K562 (cell line): ENCODE measurements around the gene SHH. TPM values are rescaled to one million over a fixed set of nuclear protein-coding genes. Genes with fewer than 3 reads are reported as not detected.

ENCODE experiments used
- ATAC-seq: fragments of 200-7000 bp; cut with Tn5 transposase; 3 replicates; pipeline ENCODE4 v1.9.1; 2020; ENCODE audit warnings: moderate library complexity
- BruUV-seq: library from RNA; stranded (reverse); fragments of 400-500 nt; replicated peaks from 2 replicates; lab custom pipeline; 2021; lab: Mats Ljungman, UMichigan
- CTCF ChIA-PET: fragments of 300-600 bp; formaldehyde crosslinking; extraction: SDS; loops from one replicate; lab custom pipeline; 2021; ENCODE audit warnings: low intra/inter-chr PET ratio; lab: Yijun Ruan, JAX
- POLR2A ChIA-PET: fragments of 300-600, 350-650 bp; sonication (Branson Sonifier 250); formaldehyde crosslinking; extraction: SDS; loops from one replicate; lab custom pipeline; 2021; ENCODE audit warnings: antibody characterized with exemption, inconsistent platforms; lab: Yijun Ruan, JAX
- DNase-seq, 4 experiments: peaks; one replicate each; pipeline versions ENCODE4 v3.0.0 to v3.0.0-alpha.2; 2011 to 2018; ENCODE audit warnings: low spot score in 3 of 4, mixed read lengths in 3 of 4; ENCODE audit errors: extremely low read depth in 1 of 4
- FAIRE-seq: peaks from 2 replicates; lab custom pipeline; 2011; peaks lifted over from hg19 to GRCh38; lab: Jason Lieb, UNC
- H2AFZ ChIP-seq: 2 replicates; pipeline ENCODE4 v1.6.0; 2011; ENCODE audit warnings: low read depth, low read length, control low read depth, inconsistent platforms
- H3K27ac ChIP-seq: fragments of 200-600 bp; 3 replicates; pipeline ENCODE4 v1.8.0; 2011; ENCODE audit warnings: low read depth, mild to moderate bottlenecking, control low read depth, inconsistent platforms, low read length, moderate library complexity, mixed read lengths; ENCODE audit errors: extremely low read depth
- H3K27me3 ChIP-seq, 2 experiments: fragments of 300-600 bp in 1 of 2; 2 replicates in 1 of 2; 3 replicates in 1 of 2; pipeline versions ENCODE4 v1.6.0 to v1.8.0; 2011; ENCODE audit warnings: inconsistent platforms in 2 of 2, low read length in 2 of 2, mild to moderate bottlenecking in 1 of 2, mixed read lengths in 1 of 2, moderate library complexity in 1 of 2; ENCODE audit not compliant: control insufficient read depth in 2 of 2, insufficient read depth in 2 of 2
- H3K36me3 ChIP-seq: fragments of 300-600 bp; 3 replicates; pipeline ENCODE4 v1.8.0; 2011; ENCODE audit warnings: mild to moderate bottlenecking, low read length, inconsistent platforms; ENCODE audit not compliant: control insufficient read depth, insufficient read depth
- H3K4me1 ChIP-seq, 2 experiments: fragments of 200-600 bp in 1 of 2; replicated peaks in 1 of 2; 2 replicates in 1 of 2; 3 replicates in 1 of 2; pipeline versions ENCODE4 v1.5.1 to v1.8.0; 2011; ENCODE audit warnings: inconsistent platforms in 2 of 2, low read length in 2 of 2, mild to moderate bottlenecking in 1 of 2, mixed read lengths in 1 of 2, moderate library complexity in 1 of 2; ENCODE audit not compliant: control insufficient read depth in 2 of 2, insufficient read depth in 2 of 2
- H3K4me2 ChIP-seq: 2 replicates; pipeline ENCODE4 v1.6.1; 2011; ENCODE audit warnings: low read length, control low read depth, inconsistent platforms, mixed read lengths; ENCODE audit not compliant: insufficient read depth
- H3K4me3 ChIP-seq: fragments of 200-600 bp; sonication (generic), shearing (Covaris generic); 2 replicates; pipeline ENCODE4 v1.5.1; 2016; ENCODE audit warnings: control low read depth, inconsistent platforms
- H3K79me2 ChIP-seq: fragments of 200-600 bp; 3 replicates; pipeline ENCODE4 v1.8.0; 2011; ENCODE audit warnings: low read length, inconsistent platforms; ENCODE audit not compliant: control insufficient read depth, insufficient read depth
- H3K9ac ChIP-seq, 2 experiments: 2 replicates each; pipeline versions ENCODE4 v1.6.0 to v1.6.1; 2011; ENCODE audit warnings: low read depth in 2 of 2, low read length in 2 of 2, control low read depth in 1 of 2, inconsistent platforms in 1 of 2, mild to moderate bottlenecking in 1 of 2, mixed read lengths in 1 of 2; ENCODE audit not compliant: insufficient read depth in 1 of 2
- H3K9me1 ChIP-seq: one replicate; pipeline ENCODE4 v1.6.0; 2011; ENCODE audit warnings: inconsistent platforms, mild to moderate bottlenecking, low read length, moderate library complexity; ENCODE audit not compliant: control insufficient read depth, insufficient read depth
- H3K9me3 ChIP-seq: replicated peaks from 2 replicates; pipeline ENCODE4 v1.5.1; 2011; ENCODE audit warnings: low read depth, low read length, inconsistent platforms; ENCODE audit not compliant: control insufficient read depth, insufficient read depth
- H4K20me1 ChIP-seq: replicated peaks from 2 replicates; pipeline ENCODE4 v1.6.1; 2011; ENCODE audit warnings: low read length, inconsistent platforms, mixed read lengths; ENCODE audit not compliant: control insufficient read depth, insufficient read depth
- ATF3 ChIP-seq, 2 experiments: fragments of 450-650 bp in 1 of 2; sonication (generic) in 1 of 2; formaldehyde crosslinking in 1 of 2; IDR thresholded peaks in 1 of 2; conservative IDR thresholded peaks in 1 of 2; 2 replicates each; pipeline versions ENCODE4 v1.6.1 to v1.8.1; 2016 to 2023; ENCODE audit warnings: mild to moderate bottlenecking in 2 of 2, moderate library complexity in 2 of 2, inconsistent platforms in 1 of 2, missing genetic modification reagents in 1 of 2
- KDM1A ChIP-seq, 2 experiments: fragments of 450-650 bp; IDR thresholded peaks; 2 replicates each; pipeline ENCODE4 v1.6.1; 2016; ENCODE audit warnings: mild to moderate bottlenecking in 2 of 2
- KDM2B ChIP-seq: fragments of 250-450 bp; sonication (Bioruptor Pico); IDR thresholded peaks from 2 replicates; pipeline ENCODE4 v1.8.0; 2021; ENCODE audit warnings: mild to moderate bottlenecking, moderate library complexity
- PURB ChIP-seq: sonication (generic); formaldehyde crosslinking; IDR thresholded peaks from 2 replicates; pipeline ENCODE4 v1.9.0; 2021; ENCODE audit warnings: low read depth, mild to moderate bottlenecking, missing genetic modification reagents
- ZNF263 ChIP-seq: sonication (generic); formaldehyde crosslinking; IDR thresholded peaks from 2 replicates; pipeline ENCODE4 v1.8.0; 2022; ENCODE audit warnings: mild to moderate bottlenecking, missing genetic modification reagents, borderline replicate concordance
- ZNF592 ChIP-seq: fragments of 450-650 bp; IDR thresholded peaks from 2 replicates; pipeline ENCODE4 v1.6.1; 2017; ENCODE audit warnings: antibody characterized with exemption, mild to moderate bottlenecking
- WGBS: fragments of 100-300 bp; shearing (Covaris generic); methylation state at CpG from one replicate; pipeline ENCODE4 v1.1.6; 2016; ENCODE audit warnings: low coverage, mixed read lengths; ENCODE audit not compliant: insufficient coverage; ENCODE audit errors: missing lambda C conversion rate; 5-methylcytosine and 5-hydroxymethylcytosine counted together
- in situ Hi-C: fragments of 300-500 bp; cut with MboI; formaldehyde crosslinking; loops from 4 replicates; pipeline ENCODE4 v1.15.0; 2018; ENCODE audit warnings: inconsistent platforms, mixed read lengths
- intact Hi-C: fragments of 100-400 bp; cut with micrococcal nuclease; formaldehyde crosslinking; loops from 2 replicates; pipeline ENCODE4 v1.14.2; 2022
- polyA plus RNA-seq, 8 experiments: library from polyadenylated mRNA; depleted of rRNA in 4 of 8; stranded (reverse) in 5 of 8; unstranded in 3 of 8; fragments of >200 nt; fragmentation: Nextera tagmentation in 2 of 8; fragmentation: Illumina TruSeq in 1 of 8; extraction: Ambion mirVana in 2 of 8; extraction: Trizol in 1 of 8; gene quantifications; 2 replicates each; pipeline versions ENCODE4 v1.2.1 to v1.2.3, GENCODE V29; 2011 to 2014; ENCODE audit warnings: inconsistent platforms in 1 of 8, missing spikeins in 1 of 8
- total RNA-seq, 7 experiments: library from RNA; depleted of rRNA in 6 of 7; stranded (reverse); fragments of >200 nt in 6 of 7; fragmentation: Illumina TruSeq in 2 of 7; extraction: Trizol in 2 of 7; gene quantifications; 2 replicates each; pipeline versions ENCODE4 v1.2.1 to v1.2.3, GENCODE V29; 2011 to 2021; ENCODE audit warnings: low replicate concordance in 1 of 7

Gene SHH
- total and polyA plus RNA-seq, 9 of the 15 experiments (the other 6 are each of a cell fraction or from before 2014, with no cell fraction given), result 0.09 TPM; not detected in 8

GRCh38 chr7:155807065-155807671, 5.1 kb downstream of the SHH start:
- H3K36me3 ChIP-seq, result no peaks in the 10 kb centered on the region
- peaks cover 49 to 75% of the 10 kb centered on the region in 2 experiments for H3K27me3 ChIP-seq
- TF ChIP-seq PURB, result no peak
- 0 out of 4 replicates have a peak, but pooled peaks of 1 of the 2 experiments have one; percentile 4 for TF ChIP-seq KDM1A (IDR thresholded peaks at IDR 0.05)
- BruUV-seq, result no TSS peak
- H3K4me1 ChIP-seq, result peaks cover 0 to 47% of the 10 kb centered on the region in 2 experiments; a peak in 2 of 5 replicates
- ATAC-seq (no peak), FAIRE-seq (no peak), DNase-seq (no peak)
- H3K4me3 ChIP-seq, result no peak overlapping the region
- H3K27ac ChIP-seq, result no peak overlapping the region
- H2AFZ ChIP-seq, result no peak overlapping the region
- H3K9me3 ChIP-seq, result no peaks in the 10 kb centered on the region
- 12% methylated on average over 17 of the region's 19 CpGs for WGBS
- intact Hi-C loops (loop anchor here (10.0 kb wide), 1 partner anchor 838 kb away; the partner anchor contains the start of gene RNF32), in situ Hi-C loops (loop anchor here (10.0 kb wide), 1 partner anchor 1468 kb away; no protein-coding TSS in a partner anchor)
- H3K9me1 ChIP-seq, result no peaks in the 10 kb centered on the region
- POLR2A ChIA-PET, result interaction anchor here (0.6 kb wide), 1 partner anchor 163 kb away, joined by 4 read pairs; no protein-coding TSS in a partner anchor
- H3K79me2 ChIP-seq, result no peaks in the 10 kb centered on the region
- no peak overlapping the region for H3K9ac ChIP-seq
- H3K4me2 ChIP-seq, result no peak overlapping the region
- H4K20me1 ChIP-seq, result peaks cover 24% of the 10 kb centered on the region
- CTCF ChIA-PET, result no interaction called here

- no peaks in the 10 kb centered on the region for H3K79me2 ChIP-seq
- 48% methylated on average over 45 of the region's 47 CpGs for WGBS
- ATAC-seq (no peak), FAIRE-seq (no peak), DNase-seq (no peak)
- no peaks in the 10 kb centered on the region for H3K36me3 ChIP-seq
- H3K9ac ChIP-seq, result no peak overlapping the region; a peak in 1 of 4 replicates
- H3K4me2 ChIP-seq, result no peak overlapping the region
- H2AFZ ChIP-seq, result no peak overlapping the region
- in situ Hi-C loops, result loop anchor here (10.0 kb wide), 1 partner anchor 1469 kb away; no protein-coding TSS in a partner anchor
- H3K27ac ChIP-seq, result no peak overlapping the region
- H3K4me3 ChIP-seq, result no peak overlapping the region
- H3K9me1 ChIP-seq, result no peaks in the 10 kb centered on the region
- peaks cover 0 to 43% of the 10 kb centered on the region in 2 experiments; a peak in 2 of 5 replicates for H3K4me1 ChIP-seq
- peaks cover 41 to 69% of the 10 kb centered on the region in 2 experiments for H3K27me3 ChIP-seq
- no peaks in the 10 kb centered on the region for H3K9me3 ChIP-seq
- CTCF ChIA-PET, result interaction anchor here (1.7 kb wide), 1 partner anchor 1021 kb away, joined by 5 read pairs; no protein-coding TSS in a partner anchor
- BruUV-seq, result no TSS peak
- H4K20me1 ChIP-seq, result peaks cover 15% of the 10 kb centered on the region
- POLR2A ChIA-PET, result no interaction called here
- intact Hi-C loops, result loop anchor here (10.0 kb wide), 1 partner anchor 839 kb away; the partner anchor contains the start of gene RNF32
- TF ChIP-seq ZNF592, result no peak
- TF ChIP-seq ZNF263, result peak; percentile 65; the same call in 1 of the 2 replicates
- no peak for TF ChIP-seq KDM2B (CRISPR knock-in tag)
- no peak for TF ChIP-seq ATF3 (IDR thresholded peaks at IDR 0.05)
- no peak for TF ChIP-seq ATF3 (CRISPR knock-in tag; conservative IDR thresholded peaks at IDR 0.05)
Measured at GRCh38 chr7:155806096-155806871, 6.0 kb downstream of the SHH start.
